HCT116 (cell line): ENCODE data around the gene TIMM9. TPM values are rescaled to one million over a fixed set of nuclear protein-coding genes. Genes with fewer than 3 reads are reported as not detected.

Experiments used
- ATAC-seq: fragments of 200-7000 bp; cut with Tn5 transposase; 2 replicates; pipeline ENCODE4 v1.9.1; 2020; ENCODE audit warnings: mild to moderate bottlenecking, moderate library complexity
- BruUV-seq: library from RNA; stranded (reverse); fragments of 400-500 nt; replicated peaks from 2 replicates; lab custom pipeline; 2021; lab: Mats Ljungman, UMichigan
- CTCF ChIA-PET: fragments of 300-600 bp; sonication (Branson Sonifier 250); formaldehyde crosslinking; loops from one replicate; lab custom pipeline; 2021; ENCODE audit warnings: antibody characterized with exemption; lab: Charles Lee
- POLR2A ChIA-PET: fragments of 300-600, 350-600 bp; sonication (Branson Sonifier 250); formaldehyde crosslinking; loops from one replicate; lab custom pipeline; 2021; ENCODE audit warnings: antibody characterized with exemption; lab: Charles Lee
- RAD21 ChIA-PET, 2 experiments: fragments of 300-600 bp; sonication (Branson Sonifier 250); formaldehyde crosslinking; loops; one replicate each; lab custom pipeline; 2023; ENCODE audit warnings: low total read pairs in 2 of 2; ENCODE audit not compliant: uncharacterized antibody in 2 of 2, unreplicated experiment in 2 of 2, low non-redundant PET in 1 of 2; lab: Charles Lee
- DNase-seq: peaks from one replicate; pipeline ENCODE4 v3.0.0-alpha.2; 2010; ENCODE audit warnings: low read depth, low spot score
- H2AFZ ChIP-seq: fragments of 200-600 bp; shearing (Covaris generic), sonication (generic); 2 replicates; pipeline ENCODE4 v1.6.1; 2017; ENCODE audit warnings: low read depth, mixed run types, mixed read lengths, antibody characterized with exemption, low read length; ENCODE audit not compliant: poor library complexity, severe bottlenecking
- H3K27ac ChIP-seq: 2 replicates; pipeline ENCODE4 v1.5.1; 2012; ENCODE audit warnings: low read depth, low read length
- H3K27me3 ChIP-seq: fragments of 200-600 bp; sonication (generic); 2 replicates; pipeline ENCODE4 v1.6.1; 2016; ENCODE audit warnings: mixed run types, low read length, mixed read lengths; ENCODE audit not compliant: insufficient read depth
- H3K36me3 ChIP-seq, 2 experiments: fragments of 200-500 bp in 1 of 2; fragments of 200-600 bp in 1 of 2; sonication (Bioruptor generic) in 1 of 2; sonication (generic) in 1 of 2; 2 replicates each; pipeline versions ENCODE4 v1.5.1 to v1.6.1; 2014 to 2016; ENCODE audit warnings: low read length in 2 of 2, inconsistent platforms in 1 of 2, mixed read lengths in 1 of 2, mixed run types in 1 of 2; ENCODE audit not compliant: insufficient read depth in 2 of 2, control insufficient read depth in 1 of 2
- H3K4me1 ChIP-seq, 2 experiments: fragments of 200-600 bp in 1 of 2; sonication (generic) in 1 of 2; 2 replicates each; pipeline versions ENCODE4 v1.5.1 to v1.6.1; 2012 to 2017; ENCODE audit warnings: low read length in 2 of 2, inconsistent platforms in 1 of 2, mild to moderate bottlenecking in 1 of 2, mixed read lengths in 1 of 2, mixed run types in 1 of 2, moderate library complexity in 1 of 2; ENCODE audit not compliant: insufficient read depth in 2 of 2, control insufficient read depth in 1 of 2
- H3K4me2 ChIP-seq: fragments of 200-600 bp; sonication (generic); 2 replicates; pipeline ENCODE4 v1.6.1; 2017; ENCODE audit warnings: mixed run types, low read length, mixed read lengths
- H3K4me3 ChIP-seq, 2 experiments: fragments of 200-600 bp in 1 of 2; sonication (generic) in 1 of 2; replicated peaks in 1 of 2; 2 replicates each; pipeline ENCODE4 v1.5.1; 2011 to 2016; ENCODE audit warnings: low read length in 2 of 2, control low read depth in 1 of 2, low read depth in 1 of 2, mild to moderate bottlenecking in 1 of 2, mixed read lengths in 1 of 2, mixed run types in 1 of 2
- H3K79me2 ChIP-seq: fragments of 200-600 bp; sonication (generic); 2 replicates; pipeline ENCODE4 v1.6.1; 2017; ENCODE audit warnings: mild to moderate bottlenecking, mixed run types, low read length, moderate library complexity, mixed read lengths; ENCODE audit not compliant: insufficient read depth
- H3K9ac ChIP-seq: fragments of 200-600 bp; sonication (generic); 2 replicates; pipeline ENCODE4 v1.6.1; 2016; ENCODE audit warnings: low read length, mixed read lengths
- H3K9me2 ChIP-seq: fragments of 200-600 bp; sonication (generic), shearing (Covaris generic); 2 replicates; pipeline ENCODE4 v1.6.1; 2017; ENCODE audit warnings: mixed run types, mild to moderate bottlenecking, moderate library complexity; ENCODE audit not compliant: insufficient read depth
- H3K9me3 ChIP-seq, 2 experiments: fragments of 200-500 bp in 1 of 2; fragments of 200-600 bp in 1 of 2; sonication (Bioruptor generic) in 1 of 2; sonication (generic) in 1 of 2; 2 replicates each; pipeline ENCODE4 v1.6.1; 2014 to 2017; ENCODE audit warnings: low read length in 2 of 2, mixed read lengths in 2 of 2, inconsistent platforms in 1 of 2, low read depth in 1 of 2, mild to moderate bottlenecking in 1 of 2, mixed run types in 1 of 2, moderate library complexity in 1 of 2; ENCODE audit not compliant: control insufficient read depth in 1 of 2, insufficient read depth in 1 of 2
- H4K20me1 ChIP-seq: fragments of 200-600 bp; sonication (generic), shearing (Covaris generic); 2 replicates; pipeline ENCODE4 v1.6.1; 2017; ENCODE audit warnings: mixed run types, mild to moderate bottlenecking, moderate library complexity; ENCODE audit not compliant: insufficient read depth
- CBX3 ChIP-seq: IDR thresholded peaks from 2 replicates; pipeline ENCODE4 v1.6.1; 2012; ENCODE audit warnings: low read depth
- ELF1 ChIP-seq: IDR thresholded peaks from 2 replicates; pipeline ENCODE4 v1.6.1; 2012; ENCODE audit warnings: low read depth, borderline replicate concordance
- EZH2 ChIP-seq: fragments of 200-600 bp; sonication (generic); IDR thresholded peaks from 2 replicates; pipeline ENCODE4 v1.6.1; 2017; ENCODE audit warnings: antibody characterized with exemption, mixed run types
- MAX ChIP-seq: IDR thresholded peaks from 2 replicates; pipeline ENCODE4 v1.6.1; 2012
- POLR2A ChIP-seq: IDR thresholded peaks from 2 replicates; pipeline ENCODE4 v1.7.0; 2011; ENCODE audit warnings: borderline replicate concordance; ENCODE audit not compliant: insufficient read depth, insufficient read length; ENCODE audit errors: extremely low read depth
- POLR2AphosphoS5 ChIP-seq: IDR thresholded peaks from 2 replicates; pipeline ENCODE4 v1.6.1; 2011; ENCODE audit warnings: mild to moderate bottlenecking, low read depth, low read length, moderate library complexity
- TCF7L2 ChIP-seq: IDR thresholded peaks from 2 replicates; pipeline ENCODE4 v1.7.0; 2011; ENCODE audit warnings: borderline replicate concordance, inconsistent platforms; ENCODE audit not compliant: insufficient read depth, insufficient read length; ENCODE audit errors: extremely low read depth
- ZBTB33 ChIP-seq: IDR thresholded peaks from 2 replicates; pipeline ENCODE4 v1.6.1; 2011; ENCODE audit warnings: mild to moderate bottlenecking, low read length, moderate library complexity; ENCODE audit not compliant: insufficient replicate concordance; ENCODE audit errors: extremely low read depth
- intact Hi-C: fragments of 100-400 bp; cut with micrococcal nuclease; formaldehyde crosslinking; loops from 2 replicates; pipeline ENCODE4 v1.10.0; 2022
- total RNA-seq: library from RNA; stranded (reverse); gene quantifications from one replicate; pipeline ENCODE4 v1.2.1, GENCODE V29; 2021; ENCODE audit not compliant: unreplicated experiment
- TF ChIP-seq, protein P1 (sequence below), 3 experiments: fragments of 200-600 bp in 1 of 3; sonication (generic) in 1 of 3; IDR thresholded peaks in 2 of 3; conservative IDR thresholded peaks in 1 of 3; 2 replicates each; pipeline ENCODE4 v1.5.1; 2012 to 2017; ENCODE audit warnings: low read depth in 2 of 3, low read length in 2 of 3, antibody characterized with exemption in 1 of 3, borderline replicate concordance in 1 of 3, control low read depth in 1 of 3, mild to moderate bottlenecking in 1 of 3, mixed read lengths in 1 of 3, mixed run types in 1 of 3, moderate library complexity in 1 of 3; ENCODE audit not compliant: insufficient read depth in 1 of 3
- TF ChIP-seq, protein P2 (sequence below): IDR thresholded peaks from 2 replicates; pipeline ENCODE4 v1.6.1; 2012
- TF ChIP-seq, protein P3 (sequence below): IDR thresholded peaks from 2 replicates; pipeline ENCODE4 v1.6.1; 2012; ENCODE audit warnings: low read depth

TIMM9 gene
- total RNA-seq, 1 experiment from 2014 or later, result 40.7 TPM

DNA sequence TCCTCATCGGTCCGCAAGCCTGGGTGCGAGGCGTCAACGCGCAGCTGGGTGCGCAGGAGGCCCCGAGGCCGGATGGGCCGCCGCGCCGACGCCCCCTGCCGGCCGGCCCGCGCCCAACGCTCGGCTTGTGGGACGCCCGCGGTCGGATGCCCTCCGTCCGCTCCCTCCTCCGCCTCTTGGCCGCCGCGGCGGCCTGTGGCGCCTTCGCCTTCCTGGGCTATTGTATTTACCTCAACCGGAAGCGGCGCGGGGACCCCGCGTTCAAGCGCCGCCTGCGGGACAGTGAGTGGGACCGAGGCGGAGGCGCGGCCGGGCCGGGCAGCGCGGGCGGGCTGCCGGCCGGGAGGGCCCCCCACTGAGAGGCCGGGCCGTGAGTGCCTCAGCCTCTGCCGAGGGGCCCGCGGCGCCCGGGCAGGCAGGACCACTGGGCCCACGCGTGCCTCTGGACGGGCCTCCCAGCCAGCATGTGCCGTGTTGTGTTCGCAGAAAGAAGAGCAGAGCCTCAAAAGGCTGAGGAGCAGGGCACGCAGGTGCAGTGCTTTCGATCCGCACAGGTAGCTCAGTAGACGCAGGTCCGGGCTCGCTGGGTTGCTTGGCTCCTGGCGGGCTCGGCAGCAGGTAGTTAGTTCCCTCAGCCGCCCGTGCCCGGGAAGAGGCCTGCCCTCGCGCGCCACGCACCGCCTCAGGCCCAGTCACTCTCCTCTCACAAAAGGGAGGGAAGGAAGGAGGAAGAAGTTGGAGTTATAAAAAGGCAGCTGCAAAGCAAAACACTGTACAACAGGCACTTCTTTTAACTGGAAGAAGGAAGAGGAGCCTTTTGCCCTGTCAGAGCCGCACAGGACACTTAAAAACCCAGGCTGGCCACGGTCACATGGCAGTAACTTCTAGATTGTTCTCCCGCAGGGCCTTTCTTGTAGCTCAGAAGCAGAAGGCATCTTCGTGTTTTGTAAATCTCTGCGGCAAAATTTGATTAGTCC, 31.2 kb downstream of the TIMM9 start, which contains the start of gene TOMM20L (continued):
- TF ChIP-seq, protein P1, sequence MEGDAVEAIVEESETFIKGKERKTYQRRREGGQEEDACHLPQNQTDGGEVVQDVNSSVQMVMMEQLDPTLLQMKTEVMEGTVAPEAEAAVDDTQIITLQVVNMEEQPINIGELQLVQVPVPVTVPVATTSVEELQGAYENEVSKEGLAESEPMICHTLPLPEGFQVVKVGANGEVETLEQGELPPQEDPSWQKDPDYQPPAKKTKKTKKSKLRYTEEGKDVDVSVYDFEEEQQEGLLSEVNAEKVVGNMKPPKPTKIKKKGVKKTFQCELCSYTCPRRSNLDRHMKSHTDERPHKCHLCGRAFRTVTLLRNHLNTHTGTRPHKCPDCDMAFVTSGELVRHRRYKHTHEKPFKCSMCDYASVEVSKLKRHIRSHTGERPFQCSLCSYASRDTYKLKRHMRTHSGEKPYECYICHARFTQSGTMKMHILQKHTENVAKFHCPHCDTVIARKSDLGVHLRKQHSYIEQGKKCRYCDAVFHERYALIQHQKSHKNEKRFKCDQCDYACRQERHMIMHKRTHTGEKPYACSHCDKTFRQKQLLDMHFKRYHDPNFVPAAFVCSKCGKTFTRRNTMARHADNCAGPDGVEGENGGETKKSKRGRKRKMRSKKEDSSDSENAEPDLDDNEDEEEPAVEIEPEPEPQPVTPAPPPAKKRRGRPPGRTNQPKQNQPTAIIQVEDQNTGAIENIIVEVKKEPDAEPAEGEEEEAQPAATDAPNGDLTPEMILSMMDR (IDR thresholded peaks at IDR 0.05 in 2 of 3, conservative IDR thresholded peaks at IDR 0.05 in 1 of 3; ENCODE audit: borderline replicate concordance in 1 of 3, insufficient read depth in 1 of 3, low read depth in 2 of 3, low read length in 2 of 3), result peak; percentile 8 to 80 (median 68); a peak in 4 of 6 replicates
- TF ChIP-seq, all 23 proteins: peak for 7

DNA sequence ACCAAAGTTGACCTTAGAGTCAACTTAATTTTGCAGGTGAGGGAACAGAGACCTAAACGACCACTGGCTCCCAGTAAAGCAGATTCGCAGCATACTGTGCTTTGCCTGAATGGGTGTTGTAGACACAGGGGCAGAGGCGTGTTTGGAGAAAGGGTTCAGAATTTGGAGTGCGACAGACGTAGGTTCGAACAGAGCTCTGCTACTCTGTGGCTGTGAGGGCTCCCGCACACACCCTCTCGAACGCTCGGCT, 31.8 kb downstream of the TIMM9 start:
- H3K4me1 ChIP-seq, result peaks cover 0 to 15% of the 10 kb centered on the region in 2 experiments; a peak in 3 of 4 replicates
- peak overlapping the region; percentile 79 for H3K4me2 ChIP-seq
- H3K9me3 ChIP-seq, result no peaks in the 10 kb centered on the region
- POLR2A ChIA-PET, result no interaction called here
- H3K36me3 ChIP-seq, result no peaks in the 10 kb centered on the region
- no peaks in the 10 kb centered on the region for H3K9me2 ChIP-seq
- DNase-seq (no peak), ATAC-seq (no peak)
- CTCF ChIA-PET, result interaction anchor here (1.0 to 1.5 kb wide), 5 partner anchors 13 to 97 kb away, joined by 3 to 6 read pairs (median 3); partner anchors contain the start of gene ARID4A
- BruUV-seq, result no TSS peak
- H3K79me2 ChIP-seq, result no peaks in the 10 kb centered on the region
- RAD21 ChIA-PET, result no interaction called here
- peak overlapping the region; percentile 19 to 55 for H3K4me3 ChIP-seq
- no peaks in the 10 kb centered on the region for H4K20me1 ChIP-seq
- H3K27me3 ChIP-seq, result no peaks in the 10 kb centered on the region
- peak overlapping the region; percentile 50; the same call in 1 of the 2 replicates for H3K9ac ChIP-seq
- intact Hi-C loops, result no loop called here
- H2AFZ ChIP-seq, result peak overlapping the region; percentile 99
- no peak overlapping the region; the same call in 1 of the 2 replicates for H3K27ac ChIP-seq
- TF ChIP-seq CBX3 (no peak), ZBTB33 (no peak), MAX (no peak), POLR2AphosphoS5 (no peak), EZH2 (no peak), TCF7L2 (no peak), POLR2A (no peak), ELF1 (no peak)
- TF ChIP-seq, protein P2, sequence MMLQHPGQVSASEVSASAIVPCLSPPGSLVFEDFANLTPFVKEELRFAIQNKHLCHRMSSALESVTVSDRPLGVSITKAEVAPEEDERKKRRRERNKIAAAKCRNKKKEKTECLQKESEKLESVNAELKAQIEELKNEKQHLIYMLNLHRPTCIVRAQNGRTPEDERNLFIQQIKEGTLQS, result no peak
- TF ChIP-seq, protein P3, sequence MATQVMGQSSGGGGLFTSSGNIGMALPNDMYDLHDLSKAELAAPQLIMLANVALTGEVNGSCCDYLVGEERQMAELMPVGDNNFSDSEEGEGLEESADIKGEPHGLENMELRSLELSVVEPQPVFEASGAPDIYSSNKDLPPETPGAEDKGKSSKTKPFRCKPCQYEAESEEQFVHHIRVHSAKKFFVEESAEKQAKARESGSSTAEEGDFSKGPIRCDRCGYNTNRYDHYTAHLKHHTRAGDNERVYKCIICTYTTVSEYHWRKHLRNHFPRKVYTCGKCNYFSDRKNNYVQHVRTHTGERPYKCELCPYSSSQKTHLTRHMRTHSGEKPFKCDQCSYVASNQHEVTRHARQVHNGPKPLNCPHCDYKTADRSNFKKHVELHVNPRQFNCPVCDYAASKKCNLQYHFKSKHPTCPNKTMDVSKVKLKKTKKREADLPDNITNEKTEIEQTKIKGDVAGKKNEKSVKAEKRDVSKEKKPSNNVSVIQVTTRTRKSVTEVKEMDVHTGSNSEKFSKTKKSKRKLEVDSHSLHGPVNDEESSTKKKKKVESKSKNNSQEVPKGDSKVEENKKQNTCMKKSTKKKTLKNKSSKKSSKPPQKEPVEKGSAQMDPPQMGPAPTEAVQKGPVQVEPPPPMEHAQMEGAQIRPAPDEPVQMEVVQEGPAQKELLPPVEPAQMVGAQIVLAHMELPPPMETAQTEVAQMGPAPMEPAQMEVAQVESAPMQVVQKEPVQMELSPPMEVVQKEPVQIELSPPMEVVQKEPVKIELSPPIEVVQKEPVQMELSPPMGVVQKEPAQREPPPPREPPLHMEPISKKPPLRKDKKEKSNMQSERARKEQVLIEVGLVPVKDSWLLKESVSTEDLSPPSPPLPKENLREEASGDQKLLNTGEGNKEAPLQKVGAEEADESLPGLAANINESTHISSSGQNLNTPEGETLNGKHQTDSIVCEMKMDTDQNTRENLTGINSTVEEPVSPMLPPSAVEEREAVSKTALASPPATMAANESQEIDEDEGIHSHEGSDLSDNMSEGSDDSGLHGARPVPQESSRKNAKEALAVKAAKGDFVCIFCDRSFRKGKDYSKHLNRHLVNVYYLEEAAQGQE, result no peak
